ENCODE measurements around the gene SH3BP2. TPM values are rescaled to one million over a fixed set of nuclear protein-coding genes. Genes with fewer than 3 reads are reported as not detected.

SH3BP2 gene
- polyA plus RNA-seq, 1 donor from 2014 or later: 87.9 TPM

- Histone ChIP-seq H3K36me3 (ENCODE audit: insufficient read depth, low read length) (no peaks in the 10 kb centered on the region), H3K4me2 (ENCODE audit: low read length) (no peak overlapping the region), H4K20me1 (ENCODE audit: insufficient read depth) (no peaks in the 10 kb centered on the region)
These were observed 26.9 kb upstream of the SH3BP2 start for GRCh38 chr4:2765832-2766526.

GRCh38 chr4:2767046-2767704 is 25.7 kb upstream of the SH3BP2 start:
- H3K4me3 ChIP-seq (ENCODE audit: low read length): no peak overlapping the region
- H4K20me1 ChIP-seq (ENCODE audit: insufficient read depth): no peaks in the 10 kb centered on the region
- no peak for TF ChIP-seq POLR2AphosphoS5 (IDR thresholded peaks at IDR 0.05)
- TF ChIP-seq EP300 (conservative IDR thresholded peaks at IDR 0.05; ENCODE audit: poor library complexity, severe bottlenecking): no peak
- no peak overlapping the region for H3K9ac ChIP-seq (ENCODE audit: low read length)
- no peak overlapping the region for H3K27ac ChIP-seq (ENCODE audit: low read length)
- H3F3A ChIP-seq (ENCODE audit: insufficient read depth, low read length, poor library complexity, severe bottlenecking): no peaks in the 10 kb centered on the region
- no peak overlapping the region for H3K4me2 ChIP-seq (ENCODE audit: low read length)
- no peaks in the 10 kb centered on the region for H3K9me3 ChIP-seq (ENCODE audit: low read length)
- H3K27me3 ChIP-seq (ENCODE audit: insufficient read depth, low read depth, low read length): no peaks in the 10 kb centered on the region
- H3K9me2 ChIP-seq (ENCODE audit: insufficient read depth, low read length): no peaks in the 10 kb centered on the region
- no peaks in the 10 kb centered on the region for H3K36me3 ChIP-seq (ENCODE audit: insufficient read depth, low read length)
- H2AFZ ChIP-seq (ENCODE audit: low read depth, low read length): no peak overlapping the region
- H3K79me2 ChIP-seq (replicated peaks; ENCODE audit: insufficient read depth, low read length): no peaks in the 10 kb centered on the region

More at GRCh38 chr4:2765832-2766526, 26.9 kb upstream of the SH3BP2 start:
- no peaks in the 10 kb centered on the region for H3K79me2 ChIP-seq (replicated peaks; ENCODE audit: insufficient read depth, low read length)
- H3K9ac ChIP-seq (ENCODE audit: low read length): no peak overlapping the region
- no peak overlapping the region for H3K4me3 ChIP-seq (ENCODE audit: low read length)
- no peaks in the 10 kb centered on the region for H3K9me3 ChIP-seq (ENCODE audit: low read length)
- no peak for TF ChIP-seq TAF1 (IDR thresholded peaks at IDR 0.05; ENCODE audit: low read depth)
- TF ChIP-seq REST (IDR thresholded peaks at IDR 0.05; ENCODE audit: borderline replicate concordance): no peak
- TF ChIP-seq EZH2 (IDR thresholded peaks at IDR 0.05; ENCODE audit: borderline replicate concordance, insufficient read depth, low read length, poor library complexity, severe bottlenecking): no peak
- TF ChIP-seq RAD21 (conservative IDR thresholded peaks at IDR 0.05): no peak
- no peak for TF ChIP-seq SMC3 (conservative IDR thresholded peaks at IDR 0.05; ENCODE audit: poor library complexity)
- TF ChIP-seq EP300 (conservative IDR thresholded peaks at IDR 0.05; ENCODE audit: poor library complexity, severe bottlenecking): no peak
- H2AFZ ChIP-seq (ENCODE audit: low read depth, low read length): no peak overlapping the region
- no peak overlapping the region for H3K27ac ChIP-seq (ENCODE audit: low read length)
- no peaks in the 10 kb centered on the region for H3F3A ChIP-seq (ENCODE audit: insufficient read depth, low read length, poor library complexity, severe bottlenecking)
- H3K9me2 ChIP-seq (ENCODE audit: insufficient read depth, low read length): no peaks in the 10 kb centered on the region
- H3K27me3 ChIP-seq (ENCODE audit: insufficient read depth, low read depth, low read length): no peaks in the 10 kb centered on the region

- Histone ChIP-seq H2AFZ (ENCODE audit: low read depth, low read length) (no peak overlapping the region), H3F3A (ENCODE audit: insufficient read depth, low read length, poor library complexity, severe bottlenecking) (no peaks in the 10 kb centered on the region), H3K9ac (ENCODE audit: low read length) (no peak overlapping the region), H3K9me3 (ENCODE audit: low read length) (no peaks in the 10 kb centered on the region), H3K4me2 (ENCODE audit: low read length) (no peak overlapping the region), H3K27me3 (ENCODE audit: insufficient read depth, low read depth, low read length) (no peaks in the 10 kb centered on the region), H3K4me3 (ENCODE audit: low read length) (no peak overlapping the region), H3K27ac (ENCODE audit: low read length) (no peak overlapping the region), H3K9me2 (ENCODE audit: insufficient read depth, low read length) (no peaks in the 10 kb centered on the region), H3K79me2 (replicated peaks; ENCODE audit: insufficient read depth, low read length) (no peaks in the 10 kb centered on the region), H3K36me3 (ENCODE audit: insufficient read depth, low read length) (no peaks in the 10 kb centered on the region), H4K20me1 (ENCODE audit: insufficient read depth) (no peaks in the 10 kb centered on the region)
- no peak for TF ChIP-seq MXI1 (conservative IDR thresholded peaks at IDR 0.05; ENCODE audit: poor library complexity, severe bottlenecking)
- TF ChIP-seq SMC3 (conservative IDR thresholded peaks at IDR 0.05; ENCODE audit: poor library complexity): no peak
- no peak for TF ChIP-seq TAF1 (IDR thresholded peaks at IDR 0.05; ENCODE audit: low read depth)
- TF ChIP-seq EZH2 (IDR thresholded peaks at IDR 0.05; ENCODE audit: borderline replicate concordance, insufficient read depth, low read length, poor library complexity, severe bottlenecking): no peak
- no peak for TF ChIP-seq POLR2AphosphoS5 (IDR thresholded peaks at IDR 0.05)
- no peak for TF ChIP-seq RAD21 (conservative IDR thresholded peaks at IDR 0.05)
- no peak for TF ChIP-seq CTCF (IDR thresholded peaks at IDR 0.05; ENCODE audit: poor library complexity, severe bottlenecking)
- no peak for TF ChIP-seq REST (IDR thresholded peaks at IDR 0.05; ENCODE audit: borderline replicate concordance)
- no peak for TF ChIP-seq EP300 (conservative IDR thresholded peaks at IDR 0.05; ENCODE audit: poor library complexity, severe bottlenecking)
These were observed 25.2 kb upstream of the SH3BP2 start for GRCh38 chr4:2767705-2768074.

Data from neural cell (in vitro differentiated cells).